Type B pancreatic cell (in vitro differentiated cells): ENCODE results near the gene CNTN4. TPM values are rescaled to one million over a fixed set of nuclear protein-coding genes. Genes with fewer than 3 reads are reported as not detected.

ENCODE experiments used
- DNase-seq: peaks from one replicate; pipeline ENCODE4 v3.0.0; 2021; ENCODE audit warnings: mixed read lengths; ENCODE audit not compliant: unreplicated experiment; ENCODE audit errors: extremely low spot score
- H3K27ac Mint-ChIP-seq: 2 replicates; pipeline ENCODE4 v1.8.0; 2021; ENCODE audit warnings: mild to moderate bottlenecking, mixed read lengths
- H3K27me3 Mint-ChIP-seq: 2 replicates; pipeline ENCODE4 v1.8.0; 2021; ENCODE audit warnings: mixed read lengths
- H3K36me3 Mint-ChIP-seq: 2 replicates; pipeline ENCODE4 v1.8.0; 2021; ENCODE audit warnings: mixed read lengths
- H3K4me1 Mint-ChIP-seq: one replicate; pipeline ENCODE4 v1.8.0; 2021; ENCODE audit warnings: mixed read lengths; ENCODE audit not compliant: unreplicated experiment
- H3K4me3 Mint-ChIP-seq: 2 replicates; pipeline ENCODE4 v1.8.0; 2021; ENCODE audit warnings: mild to moderate bottlenecking, mixed read lengths
- H3K9me3 Mint-ChIP-seq: 2 replicates; pipeline ENCODE4 v1.8.0; 2021; ENCODE audit warnings: mixed read lengths
- total RNA-seq: library from RNA; stranded (reverse); gene quantifications from 2 replicates; pipeline ENCODE4 v1.2.1, GENCODE V29; 2021; ENCODE audit warnings: low replicate concordance
- TF ChIP-seq, protein P1 (sequence below): fragments of 200-600 bp; sonication (generic); conservative IDR thresholded peaks from 2 replicates; pipeline ENCODE4 v1.5.0; 2021; ENCODE audit warnings: antibody characterized with exemption, mild to moderate bottlenecking

CNTN4 gene
- total RNA-seq, 1 donor from 2014 or later: 29.7 TPM

GRCh38 chr3:3074551-3075257 lies 976.0 kb downstream of the CNTN4 start:
- TF ChIP-seq, protein P1, sequence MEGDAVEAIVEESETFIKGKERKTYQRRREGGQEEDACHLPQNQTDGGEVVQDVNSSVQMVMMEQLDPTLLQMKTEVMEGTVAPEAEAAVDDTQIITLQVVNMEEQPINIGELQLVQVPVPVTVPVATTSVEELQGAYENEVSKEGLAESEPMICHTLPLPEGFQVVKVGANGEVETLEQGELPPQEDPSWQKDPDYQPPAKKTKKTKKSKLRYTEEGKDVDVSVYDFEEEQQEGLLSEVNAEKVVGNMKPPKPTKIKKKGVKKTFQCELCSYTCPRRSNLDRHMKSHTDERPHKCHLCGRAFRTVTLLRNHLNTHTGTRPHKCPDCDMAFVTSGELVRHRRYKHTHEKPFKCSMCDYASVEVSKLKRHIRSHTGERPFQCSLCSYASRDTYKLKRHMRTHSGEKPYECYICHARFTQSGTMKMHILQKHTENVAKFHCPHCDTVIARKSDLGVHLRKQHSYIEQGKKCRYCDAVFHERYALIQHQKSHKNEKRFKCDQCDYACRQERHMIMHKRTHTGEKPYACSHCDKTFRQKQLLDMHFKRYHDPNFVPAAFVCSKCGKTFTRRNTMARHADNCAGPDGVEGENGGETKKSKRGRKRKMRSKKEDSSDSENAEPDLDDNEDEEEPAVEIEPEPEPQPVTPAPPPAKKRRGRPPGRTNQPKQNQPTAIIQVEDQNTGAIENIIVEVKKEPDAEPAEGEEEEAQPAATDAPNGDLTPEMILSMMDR: no peak
- no peak for DNase-seq
- no peaks in the 10 kb centered on the region for H3K9me3 Mint-ChIP-seq
- H3K27me3 Mint-ChIP-seq: peaks cover 3% of the 10 kb centered on the region
- no peak overlapping the region for H3K27ac Mint-ChIP-seq
- H3K4me1 Mint-ChIP-seq: no peaks in the 10 kb centered on the region
- no peak overlapping the region for H3K4me3 Mint-ChIP-seq
- no peaks in the 10 kb centered on the region for H3K36me3 Mint-ChIP-seq

GRCh38 chr3:3080309-3080708 lies 981.6 kb downstream of the CNTN4 start:
- Mint-ChIP-seq H3K36me3 (no peaks in the 10 kb centered on the region), H3K27ac (no peak overlapping the region), H3K4me3 (no peak overlapping the region), H3K4me1 (no peaks in the 10 kb centered on the region), H3K9me3 (no peaks in the 10 kb centered on the region), H3K27me3 (peaks cover 3% of the 10 kb centered on the region)
- DNase-seq: no peak
- TF ChIP-seq, protein P1: no peak

DNA sequence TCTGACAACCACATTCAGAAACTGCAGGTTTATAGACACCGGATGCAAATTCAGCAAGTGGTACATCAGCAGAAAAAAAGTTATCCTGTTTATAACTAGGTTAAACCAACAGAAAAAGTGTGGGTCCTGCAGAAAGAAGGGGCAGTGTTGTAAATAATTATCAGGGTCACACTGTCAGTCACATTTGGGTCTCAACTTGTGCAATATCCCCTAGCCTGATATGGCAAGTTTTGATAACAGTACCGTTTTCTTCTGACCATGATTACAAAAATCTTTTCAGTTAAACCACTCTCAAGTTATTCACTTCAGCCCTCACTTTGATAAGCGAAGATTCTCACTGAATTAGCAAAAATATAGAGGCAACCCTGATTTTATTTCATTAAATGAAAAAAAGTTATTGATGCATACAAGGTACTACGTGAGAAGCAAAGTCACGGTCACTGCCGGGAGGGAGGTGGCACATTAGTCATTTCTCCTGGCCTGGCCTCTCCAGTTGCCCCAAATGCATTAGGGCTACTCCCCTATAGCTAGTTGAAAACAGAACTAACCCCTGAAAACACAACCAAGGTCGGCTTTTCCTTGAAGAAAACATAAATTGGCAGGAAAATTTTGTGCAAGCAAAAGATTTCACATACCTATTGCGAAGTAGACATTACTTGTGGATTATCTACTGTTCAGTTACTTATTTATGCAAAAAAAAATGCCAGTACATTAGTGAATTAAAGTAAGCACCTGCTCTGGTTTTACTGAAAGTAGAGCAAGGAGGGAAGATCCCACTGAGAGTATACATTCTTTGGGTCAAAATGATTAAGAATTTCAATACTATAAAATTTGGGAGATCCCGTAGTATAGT lies 982.9 kb downstream of the CNTN4 start:
- no peak for DNase-seq
- Mint-ChIP-seq H3K36me3 (no peaks in the 10 kb centered on the region), H3K4me1 (no peaks in the 10 kb centered on the region), H3K9me3 (no peaks in the 10 kb centered on the region), H3K4me3 (no peak overlapping the region), H3K27ac (no peak overlapping the region), H3K27me3 (peaks cover 3% of the 10 kb centered on the region)
- TF ChIP-seq, protein P1: no peak

GRCh38 chr3:3082234-3082924 lies 983.7 kb downstream of the CNTN4 start:
- TF ChIP-seq, protein P1: no peak
- no peaks in the 10 kb centered on the region for H3K36me3 Mint-ChIP-seq
- H3K9me3 Mint-ChIP-seq: no peaks in the 10 kb centered on the region
- H3K4me1 Mint-ChIP-seq: no peaks in the 10 kb centered on the region
- no peak overlapping the region for H3K4me3 Mint-ChIP-seq
- no peak for DNase-seq
- H3K27ac Mint-ChIP-seq: no peak overlapping the region
- peaks cover 3% of the 10 kb centered on the region for H3K27me3 Mint-ChIP-seq

DNA sequence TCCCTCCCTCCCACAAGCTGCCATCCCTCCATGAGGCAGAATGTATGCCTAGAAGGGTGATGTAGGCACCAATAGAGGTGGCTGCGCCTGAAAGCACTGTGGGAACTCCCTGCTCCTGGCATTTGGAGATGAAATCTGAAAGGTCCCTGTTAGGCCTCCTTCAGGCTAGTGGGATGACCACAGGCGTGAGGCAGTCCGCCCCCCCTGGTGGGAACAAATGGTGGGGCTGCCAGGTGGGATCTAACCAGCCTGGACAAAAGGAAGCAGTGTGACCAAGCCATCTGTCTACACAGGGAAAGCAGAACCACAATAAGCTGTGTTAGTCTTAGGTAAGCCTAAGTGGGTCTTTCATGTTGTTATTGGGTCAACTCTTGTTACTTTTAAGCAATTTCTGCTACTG lies 986.2 kb downstream of the CNTN4 start:
- Mint-ChIP-seq H3K27ac (no peak overlapping the region), H3K4me3 (no peak overlapping the region), H3K4me1 (no peaks in the 10 kb centered on the region), H3K9me3 (no peaks in the 10 kb centered on the region), H3K36me3 (no peaks in the 10 kb centered on the region), H3K27me3 (no peaks in the 10 kb centered on the region)
- no peak for DNase-seq
- TF ChIP-seq, protein P1: no peak
